B cell (primary cell): Measurements from ENCODE around the gene APCDD1.

Source experiments
- EZH2 ChIP-seq: IDR thresholded peaks from 2 replicates; pipeline ENCODE4 v1.6.1; 2012; ENCODE audit warnings: borderline replicate concordance, low read depth, mild to moderate bottlenecking, moderate library complexity, low read length; ENCODE audit not compliant: insufficient read depth, poor library complexity, severe bottlenecking
- TF ChIP-seq, protein P1 (sequence below): fragments of 200-600 bp; IDR thresholded peaks from one replicate; pipeline ENCODE4 v1.8.0; 2022; ENCODE audit warnings: antibody characterized with exemption, mild to moderate bottlenecking

DNA sequence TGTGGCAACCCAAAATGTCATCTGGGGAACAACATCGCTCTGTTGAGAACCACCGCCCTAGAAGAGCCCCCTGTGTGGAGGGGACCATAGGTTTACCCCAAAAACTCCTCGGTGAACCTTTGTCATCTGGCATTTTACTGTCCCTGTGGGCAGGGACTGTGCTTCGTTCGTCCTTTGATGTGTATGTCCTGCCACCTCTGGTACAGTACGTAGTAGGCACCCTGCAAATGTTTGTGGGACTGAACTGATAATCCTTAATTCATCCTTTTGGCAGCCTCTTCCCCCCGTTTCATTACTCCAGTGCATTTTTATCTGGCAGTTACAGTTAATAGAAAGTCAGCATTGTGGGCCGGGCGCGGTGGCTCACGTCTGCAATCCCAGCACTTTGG, 72.1 kb downstream of the APCDD1 start:
- TF ChIP-seq, protein P1, sequence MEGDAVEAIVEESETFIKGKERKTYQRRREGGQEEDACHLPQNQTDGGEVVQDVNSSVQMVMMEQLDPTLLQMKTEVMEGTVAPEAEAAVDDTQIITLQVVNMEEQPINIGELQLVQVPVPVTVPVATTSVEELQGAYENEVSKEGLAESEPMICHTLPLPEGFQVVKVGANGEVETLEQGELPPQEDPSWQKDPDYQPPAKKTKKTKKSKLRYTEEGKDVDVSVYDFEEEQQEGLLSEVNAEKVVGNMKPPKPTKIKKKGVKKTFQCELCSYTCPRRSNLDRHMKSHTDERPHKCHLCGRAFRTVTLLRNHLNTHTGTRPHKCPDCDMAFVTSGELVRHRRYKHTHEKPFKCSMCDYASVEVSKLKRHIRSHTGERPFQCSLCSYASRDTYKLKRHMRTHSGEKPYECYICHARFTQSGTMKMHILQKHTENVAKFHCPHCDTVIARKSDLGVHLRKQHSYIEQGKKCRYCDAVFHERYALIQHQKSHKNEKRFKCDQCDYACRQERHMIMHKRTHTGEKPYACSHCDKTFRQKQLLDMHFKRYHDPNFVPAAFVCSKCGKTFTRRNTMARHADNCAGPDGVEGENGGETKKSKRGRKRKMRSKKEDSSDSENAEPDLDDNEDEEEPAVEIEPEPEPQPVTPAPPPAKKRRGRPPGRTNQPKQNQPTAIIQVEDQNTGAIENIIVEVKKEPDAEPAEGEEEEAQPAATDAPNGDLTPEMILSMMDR = no peak
- no peak for TF ChIP-seq EZH2
